ENCODE results near the gene SLC12A8. TPM values are rescaled to one million over a fixed set of nuclear protein-coding genes. Genes with fewer than 3 reads are reported as not detected.

Gene SLC12A8
- total RNA-seq, 1 donor from 2014 or later = 6.1 TPM

DNA sequence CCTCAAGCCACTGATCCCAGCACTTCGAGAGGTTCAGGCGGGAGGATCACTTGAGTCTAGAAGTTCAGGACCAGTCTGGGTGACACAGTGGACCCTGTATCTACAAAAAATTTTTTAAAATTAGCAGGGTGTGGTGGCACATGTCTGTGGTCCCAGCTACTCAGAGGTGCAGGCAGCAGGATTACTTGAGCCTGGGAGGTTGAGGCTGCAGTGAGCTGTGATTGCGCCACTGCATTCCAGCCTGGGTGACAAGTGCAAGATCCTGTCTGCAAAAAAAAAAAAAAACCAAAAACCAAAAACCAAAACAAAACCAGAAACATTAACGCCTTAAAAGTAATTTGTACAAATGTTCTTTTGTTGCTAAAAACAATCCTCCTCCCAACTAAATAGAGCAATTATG is 27.9 kb upstream of the SLC12A8 start:
- Mint-ChIP-seq H3K4me1 (ENCODE audit: low read depth) (peaks cover 23% of the 10 kb centered on the region), H3K27ac (ENCODE audit: unreplicated experiment) (no peak overlapping the region), H3K36me3 (ENCODE audit: low read depth) (peaks cover 17% of the 10 kb centered on the region), H3K4me3 (ENCODE audit: unreplicated experiment) (no peak overlapping the region), H3K27me3 (ENCODE audit: low read depth) (no peaks in the 10 kb centered on the region), H3K9me3 (ENCODE audit: low read depth) (no peaks in the 10 kb centered on the region)
- DNase-seq (ENCODE audit: low spot score) = no peak
- TF ChIP-seq, protein P1, sequence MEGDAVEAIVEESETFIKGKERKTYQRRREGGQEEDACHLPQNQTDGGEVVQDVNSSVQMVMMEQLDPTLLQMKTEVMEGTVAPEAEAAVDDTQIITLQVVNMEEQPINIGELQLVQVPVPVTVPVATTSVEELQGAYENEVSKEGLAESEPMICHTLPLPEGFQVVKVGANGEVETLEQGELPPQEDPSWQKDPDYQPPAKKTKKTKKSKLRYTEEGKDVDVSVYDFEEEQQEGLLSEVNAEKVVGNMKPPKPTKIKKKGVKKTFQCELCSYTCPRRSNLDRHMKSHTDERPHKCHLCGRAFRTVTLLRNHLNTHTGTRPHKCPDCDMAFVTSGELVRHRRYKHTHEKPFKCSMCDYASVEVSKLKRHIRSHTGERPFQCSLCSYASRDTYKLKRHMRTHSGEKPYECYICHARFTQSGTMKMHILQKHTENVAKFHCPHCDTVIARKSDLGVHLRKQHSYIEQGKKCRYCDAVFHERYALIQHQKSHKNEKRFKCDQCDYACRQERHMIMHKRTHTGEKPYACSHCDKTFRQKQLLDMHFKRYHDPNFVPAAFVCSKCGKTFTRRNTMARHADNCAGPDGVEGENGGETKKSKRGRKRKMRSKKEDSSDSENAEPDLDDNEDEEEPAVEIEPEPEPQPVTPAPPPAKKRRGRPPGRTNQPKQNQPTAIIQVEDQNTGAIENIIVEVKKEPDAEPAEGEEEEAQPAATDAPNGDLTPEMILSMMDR (IDR thresholded peaks at IDR 0.05) = no peak

GRCh38 chr3:125239266-125239665 is 26.7 kb upstream of the SLC12A8 start:
- H3K4me1 Mint-ChIP-seq (ENCODE audit: low read depth) = peaks cover 23% of the 10 kb centered on the region
- no peaks in the 10 kb centered on the region for H3K9me3 Mint-ChIP-seq (ENCODE audit: low read depth)
- TF ChIP-seq, protein P1 (IDR thresholded peaks at IDR 0.05) = no peak
- no peak overlapping the region for H3K4me3 Mint-ChIP-seq (ENCODE audit: unreplicated experiment)
- no peaks in the 10 kb centered on the region for H3K27me3 Mint-ChIP-seq (ENCODE audit: low read depth)
- peaks cover 14% of the 10 kb centered on the region for H3K36me3 Mint-ChIP-seq (ENCODE audit: low read depth)
- DNase-seq (ENCODE audit: low spot score) = no peak
- H3K27ac Mint-ChIP-seq (ENCODE audit: unreplicated experiment) = no peak overlapping the region

GRCh38 chr3:125238759-125239158 is 26.2 kb upstream of the SLC12A8 start:
- DNase-seq (ENCODE audit: low spot score) = no peak
- Mint-ChIP-seq H3K36me3 (ENCODE audit: low read depth) (peaks cover 14% of the 10 kb centered on the region), H3K4me1 (ENCODE audit: low read depth) (peaks cover 23% of the 10 kb centered on the region), H3K4me3 (ENCODE audit: unreplicated experiment) (no peak overlapping the region), H3K27ac (ENCODE audit: unreplicated experiment) (no peak overlapping the region), H3K9me3 (ENCODE audit: low read depth) (no peaks in the 10 kb centered on the region), H3K27me3 (ENCODE audit: low read depth) (no peaks in the 10 kb centered on the region)
- TF ChIP-seq, protein P1 (IDR thresholded peaks at IDR 0.05) = no peak

- Mint-ChIP-seq H3K4me3 (ENCODE audit: unreplicated experiment) (no peak overlapping the region), H3K27ac (ENCODE audit: unreplicated experiment) (peak overlapping the region; percentile 60), H3K36me3 (ENCODE audit: low read depth) (peaks cover 19% of the 10 kb centered on the region), H3K27me3 (ENCODE audit: low read depth) (no peaks in the 10 kb centered on the region), H3K4me1 (ENCODE audit: low read depth) (peaks cover 33% of the 10 kb centered on the region), H3K9me3 (ENCODE audit: low read depth) (no peaks in the 10 kb centered on the region)
- no peak for DNase-seq (ENCODE audit: low spot score)
- TF ChIP-seq, protein P1 (IDR thresholded peaks at IDR 0.05) = no peak
These were observed 23.9 kb upstream of the SLC12A8 start for GRCh38 chr3:125236331-125236903.

- Mint-ChIP-seq H3K9me3 (ENCODE audit: low read depth) (no peaks in the 10 kb centered on the region), H3K36me3 (ENCODE audit: low read depth) (peaks cover 20% of the 10 kb centered on the region), H3K27ac (ENCODE audit: unreplicated experiment) (no peak overlapping the region), H3K4me1 (ENCODE audit: low read depth) (peaks cover 34% of the 10 kb centered on the region), H3K4me3 (ENCODE audit: unreplicated experiment) (no peak overlapping the region), H3K27me3 (ENCODE audit: low read depth) (no peaks in the 10 kb centered on the region)
- DNase-seq (ENCODE audit: low spot score) = no peak
- TF ChIP-seq, protein P1 (IDR thresholded peaks at IDR 0.05) = no peak
These were observed 22.3 kb upstream of the SLC12A8 start for GRCh38 chr3:125234831-125235230.
